TTC549 (cell line): ENCODE results near the gene BRINP3.

Experiments
- FAIRE-seq: peaks from 2 replicates; lab custom pipeline; 2012; peaks lifted over from hg19 to GRCh38; lab: Jason Lieb, UNC

BRINP3 gene

DNA sequence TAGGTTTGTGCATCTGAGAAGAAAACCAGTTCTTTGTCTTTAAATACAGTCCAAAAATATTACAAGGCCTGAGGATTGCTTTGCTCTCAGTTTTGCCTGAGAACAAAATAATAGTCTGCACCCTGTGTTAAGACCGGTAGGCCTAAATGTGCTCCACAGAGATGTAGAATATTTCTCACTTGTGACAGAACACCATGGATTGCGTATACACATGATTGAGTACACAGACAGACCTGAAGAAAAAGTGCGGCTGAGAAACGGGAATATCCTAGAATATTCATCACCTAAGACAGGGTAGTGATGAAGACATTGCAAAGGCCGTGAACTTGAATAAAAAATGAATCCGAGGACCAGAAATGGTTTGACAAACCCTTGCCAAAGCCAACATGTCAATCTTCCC is 155.4 kb downstream of the BRINP3 start:
- FAIRE-seq: no peak

- no peak for FAIRE-seq
These were observed 156.7 kb downstream of the BRINP3 start for GRCh38 chr1:190320952-190321351.

DNA sequence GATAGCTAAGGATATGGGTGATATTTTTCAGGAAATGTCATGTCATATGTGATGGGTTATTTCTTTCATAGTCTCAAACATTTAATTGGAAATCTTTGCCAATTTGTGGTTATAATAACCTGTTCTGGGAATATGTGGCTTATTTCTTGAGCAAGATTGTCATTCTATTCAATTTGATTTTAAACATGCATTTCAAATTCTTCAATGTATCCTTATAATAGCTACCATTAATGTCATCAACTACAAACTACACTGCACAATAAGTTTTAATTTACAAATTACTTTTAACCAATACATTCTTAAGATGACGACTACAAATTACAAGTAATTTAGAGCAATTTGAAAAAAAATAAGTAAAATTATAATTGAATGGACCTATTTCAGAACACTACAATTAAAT is 164.9 kb downstream of the BRINP3 start:
- peak; percentile 87 for FAIRE-seq

DNA sequence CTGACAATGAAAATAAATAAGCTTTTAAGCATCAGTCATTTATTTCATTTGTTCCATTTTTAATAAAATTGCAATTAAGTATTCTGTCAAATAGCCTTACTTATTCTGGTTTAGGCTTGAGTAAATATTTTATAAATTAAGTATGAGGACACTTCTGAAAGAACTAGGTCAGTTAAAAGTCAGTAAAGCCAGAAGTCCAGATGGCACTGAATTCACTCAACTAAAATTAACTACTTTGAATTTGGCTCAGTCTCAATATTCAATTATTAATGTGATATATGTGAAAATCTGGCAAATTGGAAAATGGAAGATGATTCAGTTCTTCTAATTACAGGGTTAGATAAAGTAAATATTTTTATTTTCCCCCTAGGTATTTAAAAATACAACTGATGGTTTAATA is 174.2 kb downstream of the BRINP3 start:
- FAIRE-seq: no peak

DNA sequence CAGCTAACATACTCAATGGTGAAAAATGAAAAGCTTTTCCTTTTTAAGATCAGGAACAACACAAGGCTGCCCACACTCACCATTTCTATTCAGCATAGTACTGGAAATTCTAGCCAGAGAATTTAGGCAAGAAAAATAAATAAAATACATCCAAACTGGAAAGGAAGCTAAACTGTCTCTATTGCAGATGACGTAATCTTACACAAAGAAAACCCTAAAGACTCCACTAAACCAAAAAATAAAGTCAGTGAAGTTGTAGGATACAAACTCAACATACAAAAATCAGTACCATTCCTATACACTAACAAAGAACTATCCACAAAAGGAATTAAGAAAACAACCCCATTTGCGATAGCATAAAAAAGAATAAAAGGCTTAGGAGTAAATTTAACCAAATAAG is 181.2 kb downstream of the BRINP3 start:
- no peak for FAIRE-seq

DNA sequence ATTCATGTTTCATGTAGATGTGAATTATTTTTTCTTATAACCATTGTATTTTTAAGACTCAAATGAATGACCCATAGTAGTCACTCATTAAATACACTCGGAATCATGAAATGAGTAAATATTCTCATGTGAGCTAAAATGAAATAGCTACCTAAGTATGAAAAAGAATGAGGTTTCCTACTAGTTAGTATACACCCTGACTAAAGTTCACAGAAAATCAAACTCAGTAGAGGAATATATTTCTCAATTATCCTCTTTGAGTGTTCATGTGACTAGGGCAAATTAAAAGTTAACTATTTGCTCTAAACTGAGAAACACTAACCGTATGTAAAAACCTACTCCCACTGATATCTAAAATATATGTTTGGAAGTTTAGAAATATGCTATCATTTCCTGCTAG is 187.8 kb downstream of the BRINP3 start:
- FAIRE-seq: peak; percentile 13

DNA sequence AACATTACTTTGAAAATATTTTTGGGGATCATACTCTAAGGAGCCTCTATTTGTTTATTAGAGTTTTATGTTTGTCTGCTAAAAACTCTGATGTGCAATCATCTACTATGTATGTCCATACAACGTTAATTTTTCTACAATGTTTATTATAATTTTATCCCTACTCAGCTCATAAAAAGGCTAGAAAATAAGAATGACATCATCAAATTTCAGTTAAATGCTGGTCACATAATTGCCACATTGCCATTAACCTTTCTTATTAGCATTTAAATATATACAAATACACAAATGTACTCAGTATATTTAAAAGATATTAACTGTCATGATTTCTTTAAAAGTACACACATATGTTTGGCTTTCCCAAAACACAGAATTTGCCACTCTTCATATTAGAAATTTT is 191.6 kb downstream of the BRINP3 start:
- FAIRE-seq: no peak

DNA sequence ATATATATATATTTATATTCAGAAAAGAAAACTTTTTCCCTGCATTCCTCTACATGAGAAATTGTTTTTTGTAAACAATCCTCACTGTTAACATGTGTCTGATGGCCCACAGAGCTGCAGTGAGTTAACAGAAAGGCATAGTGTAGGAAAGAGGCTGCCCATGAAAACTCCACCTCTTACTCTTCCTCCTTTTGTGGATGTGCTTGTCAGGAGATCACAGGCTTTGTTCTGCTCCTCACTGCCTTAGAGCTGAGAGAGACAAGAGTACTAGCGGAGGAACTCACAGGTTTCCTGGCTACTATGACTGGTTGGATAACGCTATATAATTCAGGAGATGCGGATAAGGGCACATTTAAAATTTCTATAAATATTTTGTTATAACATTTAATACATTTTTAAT is 200.6 kb downstream of the BRINP3 start:
- no peak for FAIRE-seq

- no peak for FAIRE-seq
These were observed 202.9 kb downstream of the BRINP3 start for GRCh38 chr1:190274721-190275120.

DNA sequence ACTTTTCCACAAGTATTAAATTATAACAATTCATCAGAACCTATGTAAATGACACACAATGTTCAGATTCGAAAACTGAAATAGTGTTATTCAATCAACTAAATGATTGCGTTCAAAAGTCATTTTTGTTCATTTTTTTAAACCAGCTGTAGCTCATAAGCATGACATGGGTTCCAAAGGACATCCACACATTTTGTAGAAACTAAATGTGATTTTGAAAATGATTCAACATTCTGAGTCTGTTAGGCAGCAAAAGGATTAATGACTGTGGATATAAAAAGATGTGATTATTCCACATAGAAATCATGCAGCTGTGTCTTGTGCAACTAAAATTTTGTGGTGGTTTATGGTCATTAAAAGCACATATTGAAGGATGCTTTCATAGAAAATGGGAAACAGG is 204.5 kb downstream of the BRINP3 start:
- FAIRE-seq: no peak

- no peak for FAIRE-seq
These were observed 215.1 kb downstream of the BRINP3 start for GRCh38 chr1:190262538-190262937.

DNA sequence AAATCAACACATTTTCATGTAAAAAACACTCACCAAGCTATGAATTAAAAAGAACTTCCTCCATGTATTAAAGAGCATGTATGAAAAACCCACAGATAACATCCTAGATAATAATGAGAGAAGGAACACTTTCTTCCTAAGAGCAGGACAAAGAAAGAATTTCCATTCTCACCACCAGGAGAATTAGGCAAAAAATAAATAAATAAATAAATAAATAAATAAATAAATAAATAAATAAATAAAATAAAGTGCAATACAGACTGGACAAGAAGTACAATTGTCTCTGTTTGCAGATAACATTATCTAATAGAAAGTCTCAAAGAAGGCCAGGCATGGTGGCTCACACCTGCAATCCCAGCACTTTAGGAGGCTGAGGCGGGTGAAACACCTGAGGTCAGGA is 218.2 kb downstream of the BRINP3 start:
- FAIRE-seq: no peak

- no peak for FAIRE-seq
These were observed 219.7 kb downstream of the BRINP3 start for GRCh38 chr1:190258003-190258402.

DNA sequence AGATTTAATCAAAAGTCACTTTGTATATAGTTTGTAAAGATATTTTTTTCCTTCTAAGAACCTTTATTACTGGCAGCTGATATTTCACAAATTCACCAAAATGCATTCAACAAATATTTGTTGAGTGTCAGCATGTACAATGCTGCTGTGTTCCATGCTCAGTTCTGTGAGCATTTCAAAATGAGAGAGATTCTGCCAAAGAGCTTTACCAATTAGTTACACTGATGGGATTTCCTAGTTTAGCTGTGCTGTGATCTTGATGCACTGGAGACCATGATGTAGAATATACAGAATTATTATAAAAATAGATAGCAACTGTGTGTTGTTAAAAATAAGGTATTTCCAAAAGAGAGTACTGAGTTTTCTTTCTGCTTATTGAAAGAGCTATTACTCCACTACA is 225.6 kb downstream of the BRINP3 start:
- FAIRE-seq: no peak

- no peak for FAIRE-seq
These were observed 227.3 kb downstream of the BRINP3 start for GRCh38 chr1:190250368-190250767.

DNA sequence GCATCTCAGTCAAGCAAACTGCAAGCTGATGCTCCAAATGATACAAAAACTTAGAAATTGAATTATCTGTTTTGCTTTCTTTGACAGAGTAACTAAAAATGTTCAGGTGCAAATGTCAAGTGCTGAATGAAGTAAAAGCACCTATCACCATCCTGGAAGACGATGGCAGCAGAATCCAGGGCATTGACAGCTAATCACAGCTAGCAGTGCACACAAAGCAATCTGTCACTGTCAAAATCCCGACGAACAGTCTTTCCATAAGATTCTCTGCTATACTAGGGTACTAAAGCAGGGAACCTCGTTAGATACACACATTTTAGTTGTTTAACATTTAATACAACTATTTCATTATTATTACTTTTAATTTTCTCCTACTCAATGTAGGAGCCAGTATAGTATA is 233.3 kb downstream of the BRINP3 start:
- no peak for FAIRE-seq

DNA sequence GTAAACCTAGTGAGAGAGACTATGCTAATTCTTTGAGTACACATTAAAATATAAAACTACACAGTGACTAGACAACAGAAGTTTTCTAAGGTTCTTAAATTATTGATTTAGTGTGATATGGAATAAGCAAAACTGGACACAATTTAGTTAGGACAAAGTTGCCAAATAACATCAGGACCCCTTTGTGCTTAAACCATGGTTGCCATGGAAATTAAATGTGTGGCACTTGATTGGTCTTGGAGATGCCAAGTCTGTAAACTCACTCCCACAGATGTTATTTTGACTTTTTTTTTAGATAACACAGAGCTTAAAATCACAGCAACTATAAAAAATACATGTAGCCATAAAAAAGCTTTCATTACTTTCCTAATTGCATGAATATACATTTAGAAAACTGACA is 234.6 kb downstream of the BRINP3 start:
- peak; percentile 7 for FAIRE-seq

DNA sequence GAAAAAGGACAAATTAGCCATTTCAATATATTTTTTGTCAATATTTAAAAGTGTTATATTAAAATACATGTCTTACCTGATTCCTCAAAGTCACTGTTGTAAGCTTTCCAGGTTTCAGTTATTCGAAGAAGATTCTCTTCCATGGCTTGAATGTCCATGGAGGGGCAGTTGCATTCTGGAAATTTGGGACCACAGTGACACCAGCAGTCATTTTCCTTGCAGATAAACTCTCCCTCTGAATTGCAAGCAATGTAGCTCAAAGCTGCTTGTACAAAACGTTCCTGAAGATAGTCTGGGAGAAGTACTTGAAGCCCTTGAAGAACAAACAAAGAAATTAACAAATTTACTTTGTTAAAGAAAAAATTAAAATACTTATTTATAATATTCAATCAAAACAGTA is 251.7 kb downstream of the BRINP3 start:
- peak; percentile 95 for FAIRE-seq

DNA sequence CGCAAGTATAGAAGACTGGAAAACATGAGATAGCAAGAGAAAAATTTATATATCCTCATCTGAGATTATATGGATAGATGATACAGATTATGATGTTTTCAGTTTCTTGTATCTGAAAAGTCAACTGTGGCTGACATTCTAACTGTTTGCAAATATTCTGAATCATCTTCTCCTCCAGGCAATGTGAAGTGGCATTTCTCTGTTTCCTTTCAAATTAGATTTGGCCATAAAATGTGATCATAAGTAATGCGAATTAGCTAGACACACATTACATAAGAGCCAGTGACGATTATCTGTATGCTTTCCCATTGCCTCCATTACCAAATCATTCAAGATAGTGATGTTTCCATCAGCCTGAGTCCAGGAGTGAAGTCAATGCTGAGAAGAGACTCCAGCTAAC is 265.2 kb downstream of the BRINP3 start:
- no peak for FAIRE-seq

- FAIRE-seq: no peak
These were observed 269.9 kb downstream of the BRINP3 start for GRCh38 chr1:190207733-190208132.

DNA sequence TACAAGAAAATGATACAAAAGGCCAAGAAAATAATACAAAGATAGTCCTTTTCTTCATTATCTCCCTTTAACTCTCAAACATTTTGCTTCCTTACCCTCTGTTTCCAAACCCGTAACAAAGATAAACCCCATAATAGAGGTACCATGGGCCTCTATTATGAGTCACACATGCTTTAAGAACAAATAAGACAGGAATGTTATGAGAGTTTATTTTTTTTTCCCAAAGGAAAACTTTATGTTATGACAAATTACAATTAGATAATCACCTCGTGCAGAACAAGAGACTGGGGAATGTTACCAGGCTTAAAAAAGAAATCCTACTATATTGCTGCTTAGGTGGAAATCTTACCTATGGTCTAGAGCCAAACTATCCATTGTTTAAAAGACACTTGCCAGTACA is 272.0 kb downstream of the BRINP3 start:
- no peak for FAIRE-seq

DNA sequence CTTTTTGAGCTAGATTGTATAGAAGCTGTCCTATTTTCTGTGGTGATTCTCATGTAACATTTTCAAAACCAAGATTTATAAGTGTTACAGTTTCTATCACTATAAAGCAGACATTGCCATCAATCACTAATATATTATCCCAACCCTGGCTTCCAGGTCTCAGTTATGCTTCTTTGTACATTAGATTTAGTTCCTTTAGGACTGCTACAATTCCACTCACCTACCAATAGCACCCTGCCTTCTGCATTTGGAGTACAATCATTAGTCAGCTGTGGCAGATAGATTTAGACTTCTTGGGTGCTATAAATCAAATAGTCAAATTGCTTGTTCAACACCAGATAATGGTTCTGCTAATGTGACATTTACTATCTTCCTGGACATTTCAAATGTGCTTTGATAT is 281.6 kb downstream of the BRINP3 start:
- FAIRE-seq: no peak

DNA sequence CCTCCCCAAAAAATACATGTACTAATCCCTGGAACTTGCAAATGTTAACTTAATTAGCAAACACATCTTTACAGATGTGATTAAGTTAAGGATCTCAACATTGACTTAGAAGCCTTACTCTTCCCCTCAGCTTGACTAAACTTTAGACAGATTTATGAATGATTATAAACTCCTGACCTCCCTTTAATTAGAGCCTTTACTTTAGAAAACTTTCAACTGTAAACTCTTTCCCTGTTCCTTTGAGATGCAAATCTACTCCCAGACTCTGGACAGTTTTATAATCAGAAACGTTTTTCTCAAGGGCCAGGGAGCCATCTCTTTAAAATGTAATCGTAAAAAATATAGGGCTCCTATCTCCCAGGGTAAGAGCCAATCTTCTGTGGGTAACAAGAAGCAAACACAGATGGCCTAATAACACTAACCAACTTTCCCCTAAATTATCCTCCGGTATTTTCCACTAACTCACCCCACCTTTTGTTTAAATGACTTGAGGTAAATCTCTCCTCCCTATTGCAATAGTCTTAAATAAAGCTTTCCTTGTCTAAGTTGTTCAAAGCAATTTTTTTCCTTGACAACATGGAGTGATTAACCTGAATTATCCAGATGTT is 284.1 kb downstream of the BRINP3 start:
- no peak for FAIRE-seq

- no peak for FAIRE-seq
These were observed 285.0 kb downstream of the BRINP3 start for GRCh38 chr1:190192627-190193026.

GRCh38 chr1:190183588-190183987 is 294.1 kb downstream of the BRINP3 start:
- no peak for FAIRE-seq
